Right ventricle myocardium inferior (tissue), 1 donor: ENCODE measurements around the gene GFOD1. TPM values are rescaled to one million over a fixed set of nuclear protein-coding genes. Genes with fewer than 3 reads are reported as not detected.
"Not testable (repeated sequence)": the region's sequence is repeated elsewhere in the genome, so short reads cannot be mapped to it uniquely, and the experiment has no call there.

Experiments used
- ATAC-seq: fragments of 200-7000 bp; cut with Tn5 transposase; one replicate; pipeline ENCODE4 v1.9.1; 2020; ENCODE audit warnings: mild to moderate bottlenecking, moderate library complexity
- DNase-seq: peaks from one replicate; pipeline ENCODE4 v3.0.0; 2021; ENCODE audit errors: missing footprints
- intact Hi-C: fragments of 100-400 bp; cut with DNase I; formaldehyde crosslinking; loops from one replicate; pipeline ENCODE4 v1.11.0; 2022
- total RNA-seq: library from RNA; stranded (reverse); fragmentation: NEBNext Ultra II Directional; extraction: Animal tissue kit (Norgen Biotek cat#: 25700); gene quantifications from one replicate; pipeline ENCODE4 v1.2.1, GENCODE V29; 2021
- donor health status: DM: no; HTN: yes; CAD: no; lungs with severe emphysema.

GFOD1 gene
- total RNA-seq, 1 donor from 2014 or later, result 38.8 TPM

- no peak for ATAC-seq
- DNase-seq, result no peak
- intact Hi-C loops, result loop anchor here (5.0 to 10.0 kb wide), 3 partner anchors 66 to 246 kb away; no protein-coding TSS in a partner anchor
Observed at GRCh38 chr6:13331516-13332348, 155.7 kb downstream of the GFOD1 start.

DNA sequence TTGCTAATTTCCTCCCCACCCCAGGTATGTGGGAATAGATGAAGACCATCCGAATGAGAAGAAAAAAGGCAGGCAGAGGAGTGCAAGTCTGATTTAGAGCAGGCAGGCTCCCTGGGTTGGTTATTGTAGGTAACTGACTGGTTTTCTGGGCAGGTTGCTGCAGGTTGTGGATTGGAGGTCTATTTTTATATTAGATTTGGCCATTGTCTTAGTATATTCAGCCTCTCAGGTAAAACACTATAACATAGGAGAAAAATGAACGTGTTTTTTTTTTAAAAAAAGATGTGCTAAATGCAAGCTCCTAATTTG lies 158.6 kb downstream of the GFOD1 start:
- DNase-seq (no peak), ATAC-seq (no peak)
- intact Hi-C loops, result loop anchor here (2.0 to 5.0 kb wide), 2 partner anchors 158 to 283 kb away; partner anchors contain the start of gene GFOD1

- ATAC-seq (peak; percentile 96), DNase-seq (peak; percentile 94)
- intact Hi-C loops, result loop anchor here (2.0 to 5.0 kb wide), 2 partner anchors 159 to 284 kb away; partner anchors contain the start of gene GFOD1
Observed at GRCh38 chr6:13328076-13328874, 159.1 kb downstream of the GFOD1 start, which contains the start of gene TBC1D7. Gene TBC1D7, minus strand, starts transcription at chr6:13328537. Its CDS starts 1,639 bp downstream, at chr6:13326898.

- intact Hi-C loops, result loop anchor here (2.0 to 5.0 kb wide), 2 partner anchors 159 to 285 kb away; partner anchors contain the start of gene GFOD1
- ATAC-seq (no peak), DNase-seq (no peak)
Observed at GRCh38 chr6:13327691-13328075, 159.7 kb downstream of the GFOD1 start.

DNA sequence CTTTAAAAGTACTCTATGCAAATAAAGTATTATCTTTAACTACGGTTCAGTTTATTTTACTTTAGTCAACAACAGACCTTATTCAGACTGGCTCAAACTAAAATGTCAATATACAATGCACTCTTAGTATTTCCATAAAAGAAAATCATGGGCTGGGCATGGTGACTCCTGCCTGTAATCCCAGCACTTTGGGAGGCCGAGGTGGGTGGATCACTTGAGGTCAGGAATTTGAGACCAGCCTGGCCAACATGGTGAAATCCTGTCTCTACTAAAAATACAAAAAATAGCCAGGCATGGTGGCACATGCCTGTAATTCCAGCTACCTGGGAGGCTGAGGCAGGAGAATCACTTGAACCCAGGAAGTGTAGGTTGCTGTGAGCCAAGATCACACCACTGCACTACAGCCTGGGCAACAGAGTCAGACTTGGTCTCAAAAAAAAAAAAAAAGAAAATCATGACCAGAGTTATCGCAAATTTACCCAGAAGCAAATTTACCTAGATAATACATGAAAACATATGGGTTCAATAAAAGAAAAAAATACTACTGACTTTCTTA lies 161.3 kb downstream of the GFOD1 start:
- DNase-seq, ATAC-seq: not testable (repeated sequence)
- intact Hi-C loops, result loop anchor here (5.0 kb wide), 1 partner anchor 286 kb away; no protein-coding TSS in a partner anchor

- DNase-seq (no peak), ATAC-seq (no peak)
- intact Hi-C loops, result no loop called here
Observed at GRCh38 chr6:13319891-13320564, 167.4 kb downstream of the GFOD1 start.

DNA sequence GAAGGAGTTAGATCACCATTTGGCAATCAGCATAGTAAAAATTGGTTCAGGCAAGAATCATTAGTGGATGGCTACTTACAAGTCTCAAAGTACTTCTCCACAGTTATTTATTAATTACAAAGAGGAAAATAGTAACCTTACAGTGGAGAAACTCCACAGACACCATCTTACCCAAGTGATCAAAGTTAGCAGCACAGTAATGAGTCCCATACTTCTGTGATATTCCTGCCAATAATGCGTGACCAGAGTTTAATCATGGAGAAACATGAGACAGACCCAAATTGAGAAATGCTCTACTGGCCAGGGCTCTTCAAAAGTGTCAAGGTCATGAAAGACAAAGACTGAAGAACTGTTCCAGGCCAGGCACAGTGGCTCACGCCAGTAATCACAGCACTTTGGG lies 168.6 kb downstream of the GFOD1 start:
- ATAC-seq (no peak), DNase-seq (no peak)
- intact Hi-C loops, result no loop called here

DNA sequence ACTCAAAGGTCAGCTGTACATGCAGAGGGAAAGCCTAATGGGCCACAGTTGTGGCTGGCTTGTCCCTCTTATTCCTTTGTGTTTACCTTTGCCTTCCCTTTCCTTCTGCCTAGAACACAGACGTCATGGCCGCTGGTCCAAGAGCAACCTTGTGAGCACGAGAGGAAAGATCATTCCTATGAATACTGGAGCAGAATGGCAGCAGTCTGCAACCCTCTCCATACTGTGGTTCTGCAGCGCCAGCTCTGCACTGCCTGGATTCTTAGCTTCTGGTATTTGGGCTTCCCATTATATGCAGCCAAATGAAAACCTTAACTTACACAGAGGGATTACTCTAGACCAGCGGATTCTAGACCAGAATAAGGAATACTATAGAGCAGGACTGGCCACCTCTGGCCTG lies 171.5 kb downstream of the GFOD1 start:
- intact Hi-C loops, result no loop called here
- no peak for ATAC-seq
- no peak for DNase-seq

- no peak for ATAC-seq
- DNase-seq, result no peak
- intact Hi-C loops, result no loop called here
Observed at GRCh38 chr6:13314806-13315205, 172.6 kb downstream of the GFOD1 start.

DNA sequence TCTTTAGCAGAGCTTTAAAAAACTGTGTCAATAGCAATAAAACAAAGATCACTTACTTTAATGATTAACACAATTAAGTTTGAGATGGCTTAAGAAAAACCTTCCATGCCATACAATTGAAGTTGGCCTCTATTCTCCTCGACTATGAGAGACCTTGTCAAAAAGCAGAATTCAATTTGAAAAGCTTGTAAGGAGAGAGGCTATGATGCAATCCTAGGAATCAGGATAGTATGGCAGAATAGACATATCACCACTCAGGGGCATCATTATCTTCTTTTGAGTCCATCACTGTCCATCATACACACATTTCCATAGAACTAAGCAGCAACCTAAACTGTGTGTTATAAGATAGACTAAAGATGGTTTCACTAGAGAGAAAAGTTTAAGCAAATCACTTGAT lies 176.2 kb downstream of the GFOD1 start:
- DNase-seq (no peak), ATAC-seq (no peak)
- intact Hi-C loops, result no loop called here

GRCh38 chr6:13308332-13308731 lies 179.1 kb downstream of the GFOD1 start:
- ATAC-seq (peak; percentile 78), DNase-seq (no peak)
- intact Hi-C loops, result loop anchor here (10.0 kb wide), 1 partner anchor 294 kb away; no protein-coding TSS in a partner anchor

Other genes starting within 250 kb of the GFOD1 start
- gene TBC1D7, start 159.1 kb downstream of the GFOD1 start, total RNA-seq, result 32.2 TPM
- gene SIRT5, start 87.0 kb upstream of the GFOD1 start, total RNA-seq, result 50.8 TPM
- gene NOL7, start 127.7 kb upstream of the GFOD1 start, total RNA-seq, result 50.7 TPM
- gene RANBP9, start 224.2 kb upstream of the GFOD1 start, total RNA-seq, result 32.3 TPM